ENCODE data around the gene GFOD2. TPM values are rescaled to one million over a fixed set of nuclear protein-coding genes. Genes with fewer than 3 reads are reported as not detected.

Gene GFOD2
- total RNA-seq, 1 experiment from 2014 or later, result 18.6 TPM

- peak; percentile 91 for DNase-seq (ENCODE audit: low read depth)
These were observed 59.2 kb downstream of the GFOD2 start, which contains the start of gene ACD for GRCh38 chr16:67659675-67660563. ACD (minus strand) TSS chr16:67660260; CDS start chr16:67660220, 40 bp downstream.

DNA sequence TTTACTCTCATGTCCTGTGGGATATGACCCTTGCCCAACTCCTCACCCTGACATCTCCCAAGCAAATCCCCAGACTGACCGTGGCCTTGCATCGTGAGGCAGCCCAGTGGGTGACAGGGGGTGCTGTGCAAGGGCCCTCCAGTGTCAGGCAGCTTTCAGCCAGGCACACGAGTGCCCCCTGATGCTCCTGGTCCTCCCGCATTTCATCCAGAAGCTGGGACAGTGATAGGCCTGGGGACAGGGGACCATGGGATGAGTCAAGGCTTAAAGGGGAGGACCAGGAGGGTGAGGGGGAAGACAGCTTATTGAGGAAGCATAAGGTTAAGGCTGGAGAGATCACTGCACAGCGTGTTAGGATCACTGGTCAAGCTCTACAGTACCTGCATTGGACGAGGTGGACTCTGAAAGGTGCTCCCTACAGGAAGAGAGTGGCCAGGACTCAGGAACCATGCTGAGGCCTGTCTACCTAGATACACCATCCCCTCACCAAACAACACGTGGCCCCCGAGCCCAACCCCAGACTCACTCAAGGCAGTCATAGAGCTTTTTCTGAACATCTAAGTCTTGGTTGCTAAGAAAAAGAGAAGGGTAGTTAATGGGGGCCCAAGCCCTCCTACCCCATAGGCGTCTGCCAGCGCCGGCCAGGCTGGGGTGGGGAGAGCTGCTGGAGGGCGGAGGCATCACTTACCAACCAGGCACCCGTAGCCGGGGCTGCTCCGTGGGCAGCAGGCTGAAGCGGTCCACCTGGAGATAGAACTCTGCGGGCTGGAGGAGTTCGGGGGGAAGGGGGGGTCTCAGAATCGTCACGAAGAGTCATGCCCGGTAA is 60.1 kb downstream of the GFOD2 start:
- no peak for DNase-seq (ENCODE audit: low read depth)

DNA sequence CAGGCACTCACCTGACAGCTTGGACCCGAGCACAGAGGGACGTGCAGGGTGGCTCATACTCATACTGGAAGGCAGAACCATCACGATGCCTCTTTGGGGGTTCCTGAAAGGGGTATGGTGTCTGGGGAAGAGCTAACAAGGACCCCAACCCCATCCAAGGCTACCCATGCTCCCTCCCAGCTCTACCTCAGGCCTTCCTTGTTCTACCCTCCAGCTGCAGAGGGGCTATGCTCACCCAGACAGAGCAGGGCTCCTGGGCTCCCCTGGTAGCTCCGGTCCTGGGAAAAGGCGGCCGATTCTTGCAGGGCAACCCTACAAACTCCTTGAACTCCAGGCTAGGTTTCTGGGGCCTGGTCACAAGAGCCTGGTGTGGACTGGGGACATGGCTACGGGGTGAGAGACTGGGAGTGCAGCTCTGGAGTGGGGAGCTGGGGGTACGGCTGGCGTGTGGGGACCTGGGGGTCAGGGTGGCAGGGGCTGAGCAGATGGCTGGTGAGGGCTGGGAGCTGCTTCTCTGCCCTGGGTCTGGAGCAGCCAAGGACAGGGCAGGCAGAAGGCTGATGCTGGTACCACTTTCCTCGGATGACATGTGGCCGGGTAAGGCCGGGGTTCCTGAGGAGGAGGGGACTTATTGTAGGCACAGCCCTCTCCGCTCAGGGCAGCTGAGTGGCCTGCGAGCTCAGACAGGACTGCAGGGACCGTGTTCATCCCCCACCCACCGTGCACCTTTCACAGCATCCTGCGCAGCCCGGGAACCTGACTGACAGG is 61.2 kb downstream of the GFOD2 start:
- no peak for DNase-seq (ENCODE audit: low read depth)

- DNase-seq (ENCODE audit: low read depth), result no peak
These were observed 62.0 kb downstream of the GFOD2 start for GRCh38 chr16:67657017-67657608.

DNA sequence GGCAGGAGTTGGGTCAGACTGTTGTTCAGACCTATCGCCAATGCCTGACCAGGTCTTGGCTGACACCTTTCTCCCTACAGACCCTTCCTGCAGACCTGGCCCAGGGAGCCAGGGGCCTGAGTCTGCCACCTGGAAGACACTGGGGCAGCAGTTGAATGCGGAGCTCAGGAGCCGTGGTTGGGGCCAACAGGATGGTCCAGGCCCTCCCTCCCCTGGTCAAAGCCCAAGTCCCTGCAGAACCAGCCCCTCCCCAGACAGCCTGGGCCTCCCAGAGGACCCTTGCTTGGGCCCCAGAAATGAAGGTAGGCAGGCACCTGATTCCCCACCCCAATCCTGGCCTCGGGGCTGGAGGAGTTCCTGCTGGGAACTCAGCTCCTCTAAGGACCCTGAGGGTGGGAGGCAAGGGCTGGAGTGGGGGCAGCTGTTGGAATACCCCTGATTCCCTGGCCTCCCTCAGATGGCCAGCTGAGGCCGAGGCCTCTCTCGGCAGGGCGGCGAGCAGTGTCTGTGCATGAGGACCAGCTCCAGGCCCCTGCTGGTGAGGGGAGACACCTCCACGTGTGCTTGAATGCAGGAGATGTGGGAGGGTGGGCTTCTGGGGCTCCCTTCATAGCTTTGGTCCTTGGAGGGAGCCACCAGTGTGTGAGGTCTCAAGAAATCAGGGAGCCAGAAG is 62.6 kb downstream of the GFOD2 start:
- DNase-seq (ENCODE audit: low read depth), result no peak

- no peak for DNase-seq (ENCODE audit: low read depth)
These were observed 63.8 kb downstream of the GFOD2 start for GRCh38 chr16:67655363-67655762.

- DNase-seq (ENCODE audit: low read depth), result no peak
These were observed 64.7 kb downstream of the GFOD2 start for GRCh38 chr16:67654403-67654911.

- DNase-seq (ENCODE audit: low read depth), result no peak
These were observed 65.2 kb downstream of the GFOD2 start for GRCh38 chr16:67653789-67654402.

GRCh38 chr16:67653128-67653788 is 65.9 kb downstream of the GFOD2 start:
- DNase-seq (ENCODE audit: low read depth), result no peak

- peak; percentile 32 for DNase-seq (ENCODE audit: low read depth)
These were observed 66.5 kb downstream of the GFOD2 start for GRCh38 chr16:67652578-67653127.

- no peak for DNase-seq (ENCODE audit: low read depth)
These were observed 67.3 kb downstream of the GFOD2 start for GRCh38 chr16:67651847-67652246.

DNA sequence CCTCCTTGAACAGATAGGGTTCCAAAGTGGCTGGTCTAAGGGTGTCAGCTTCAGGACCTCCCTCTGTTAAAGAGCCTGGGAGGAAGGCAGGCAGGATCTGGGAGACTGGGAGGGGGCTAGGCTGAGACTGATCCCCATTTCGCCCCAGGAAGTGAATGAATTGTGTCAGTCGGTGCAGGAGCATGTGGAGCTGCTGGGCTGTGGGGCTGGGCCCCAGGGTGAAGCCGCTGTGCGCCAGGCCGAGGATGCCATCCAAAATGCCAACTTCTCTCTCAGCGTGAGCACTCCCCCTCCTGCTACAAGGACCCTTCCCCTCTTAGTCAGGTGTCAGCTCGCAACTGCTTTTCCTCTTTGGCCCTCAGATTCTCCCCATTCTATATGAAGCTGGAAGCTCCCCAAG is 68.1 kb downstream of the GFOD2 start:
- no peak for DNase-seq (ENCODE audit: low read depth)

GRCh38 chr16:67650023-67650422 is 69.1 kb downstream of the GFOD2 start:
- DNase-seq (ENCODE audit: low read depth), result no peak

GRCh38 chr16:67649494-67649931 is 69.6 kb downstream of the GFOD2 start:
- no peak for DNase-seq (ENCODE audit: low read depth)

DNA sequence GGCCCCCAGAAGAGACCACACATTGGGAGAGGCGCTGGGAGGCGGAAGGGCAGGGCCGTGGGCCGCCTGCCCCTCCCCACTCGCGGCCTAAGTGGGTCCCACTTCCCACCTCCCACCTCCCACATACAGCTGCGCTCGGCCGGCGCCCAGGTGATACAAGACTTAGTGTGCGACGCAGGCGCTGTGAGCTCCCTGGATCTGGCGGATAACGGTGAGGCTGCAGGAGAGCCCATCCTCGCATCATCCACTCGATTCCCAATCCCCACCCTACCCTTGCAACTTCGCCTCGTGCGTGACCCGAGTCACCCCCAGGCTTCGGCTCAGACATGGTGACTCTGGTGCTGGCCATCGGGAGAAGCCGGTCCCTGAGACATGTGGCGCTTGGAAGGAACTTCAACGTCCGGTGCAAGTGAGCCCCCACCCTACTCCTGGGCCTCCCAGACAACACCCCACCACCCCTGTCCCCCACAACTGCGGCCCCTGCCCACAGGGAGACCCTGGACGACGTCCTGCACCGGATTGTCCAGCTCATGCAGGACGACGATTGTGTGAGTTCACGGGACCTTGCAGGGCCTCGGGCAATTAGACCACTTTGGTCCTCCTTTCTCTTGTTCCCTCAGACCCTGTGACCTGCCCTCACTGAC is 70.2 kb downstream of the GFOD2 start:
- no peak for DNase-seq (ENCODE audit: low read depth)

- DNase-seq (ENCODE audit: low read depth), result no peak
These were observed 70.9 kb downstream of the GFOD2 start for GRCh38 chr16:67648088-67648763.

- DNase-seq (ENCODE audit: low read depth), result no peak
These were observed 71.4 kb downstream of the GFOD2 start for GRCh38 chr16:67647681-67648080.

DNA sequence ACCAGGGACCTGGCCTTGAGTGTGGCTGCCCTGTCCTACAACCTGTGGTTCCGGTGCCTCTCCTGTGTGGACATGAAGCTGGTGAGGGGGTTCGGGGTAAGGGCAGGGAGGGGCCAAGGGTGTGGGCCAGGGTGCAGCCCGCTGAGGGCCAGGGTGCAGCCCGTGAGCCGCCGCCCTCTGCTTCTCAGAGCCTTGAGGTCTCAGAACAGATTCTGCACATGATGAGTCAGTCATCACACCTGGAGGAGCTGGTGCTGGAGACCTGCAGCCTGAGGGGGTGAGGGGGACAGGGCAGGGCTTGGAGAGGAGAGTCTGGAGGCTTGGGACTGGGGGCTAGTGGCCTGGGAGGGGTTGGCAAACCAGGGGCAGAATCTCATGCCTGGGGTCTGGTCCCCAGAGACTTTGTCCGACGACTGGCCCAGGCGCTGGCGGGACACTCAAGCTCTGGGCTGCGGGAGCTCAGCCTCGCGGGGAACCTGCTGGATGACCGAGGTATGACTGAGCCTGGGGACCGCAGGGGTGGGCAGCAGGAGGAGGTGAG is 71.9 kb downstream of the GFOD2 start:
- no peak for DNase-seq (ENCODE audit: low read depth)

Data from M059J (cell line).